NCI-H1694 (cell line): ENCODE data around the gene FAM83C.
"Not testable (repeated sequence)": the region's sequence is repeated elsewhere in the genome, so short reads cannot be mapped to it uniquely, and the experiment has no call there.

ENCODE experiments used
- DNase-seq: peaks from one replicate; lab custom pipeline; 2025; lab: John Stamatoyannopoulos, UW

Gene FAM83C

GRCh38 chr20:35263532-35264341 lies 28.5 kb downstream of the FAM83C start:
- DNase-seq = no peak

GRCh38 chr20:35262731-35263531 lies 29.3 kb downstream of the FAM83C start:
- not testable (repeated sequence) for DNase-seq

- DNase-seq = not testable (repeated sequence)
Observed at GRCh38 chr20:35262321-35262720, 29.9 kb downstream of the FAM83C start.

- DNase-seq = no peak
Observed at GRCh38 chr20:35260426-35260825, 31.8 kb downstream of the FAM83C start.

- no peak for DNase-seq
Observed at GRCh38 chr20:35257175-35257909, 34.9 kb downstream of the FAM83C start.

GRCh38 chr20:35254448-35254999 lies 37.7 kb downstream of the FAM83C start:
- no peak for DNase-seq

GRCh38 chr20:35253010-35253409 lies 39.2 kb downstream of the FAM83C start:
- no peak for DNase-seq

GRCh38 chr20:35252598-35252997 lies 39.6 kb downstream of the FAM83C start:
- DNase-seq = not testable (repeated sequence)

GRCh38 chr20:35252037-35252461 lies 40.2 kb downstream of the FAM83C start:
- DNase-seq = no peak

GRCh38 chr20:35251613-35251940 lies 40.6 kb downstream of the FAM83C start:
- DNase-seq = no peak

GRCh38 chr20:35248641-35249475 lies 43.4 kb downstream of the FAM83C start:
- DNase-seq = no peak

- DNase-seq = no peak
Observed at GRCh38 chr20:35246723-35247122, 45.5 kb downstream of the FAM83C start.

- DNase-seq = no peak
Observed at GRCh38 chr20:35243986-35244385, 48.2 kb downstream of the FAM83C start.

- no peak for DNase-seq
Observed at GRCh38 chr20:35243317-35243716, 48.9 kb downstream of the FAM83C start.

GRCh38 chr20:35240811-35241293 lies 51.4 kb downstream of the FAM83C start:
- no peak for DNase-seq

- no peak for DNase-seq
Observed at GRCh38 chr20:35240083-35240810, 52.0 kb downstream of the FAM83C start.

GRCh38 chr20:35238735-35239134 lies 53.5 kb downstream of the FAM83C start:
- DNase-seq = no peak

- DNase-seq = no peak
Observed at GRCh38 chr20:35238170-35238569, 54.1 kb downstream of the FAM83C start.

- no peak for DNase-seq
Observed at GRCh38 chr20:35237486-35237885, 54.7 kb downstream of the FAM83C start.

- DNase-seq = no peak
Observed at GRCh38 chr20:35235881-35236280, 56.3 kb downstream of the FAM83C start.
